K562 (cell line): ENCODE results near the gene SMG7. TPM values are rescaled to one million over a fixed set of nuclear protein-coding genes. Genes with fewer than 3 reads are reported as not detected.

Experiments
- ATAC-seq: fragments of 200-7000 bp; cut with Tn5 transposase; 3 replicates; pipeline ENCODE4 v1.9.1; 2020; ENCODE audit warnings: moderate library complexity
- BruUV-seq: library from RNA; stranded (reverse); fragments of 400-500 nt; replicated peaks from 2 replicates; lab custom pipeline; 2021; lab: Mats Ljungman, UMichigan
- CTCF ChIA-PET: fragments of 300-600 bp; formaldehyde crosslinking; extraction: SDS; loops from one replicate; lab custom pipeline; 2021; ENCODE audit warnings: low intra/inter-chr PET ratio; lab: Yijun Ruan, JAX
- POLR2A ChIA-PET: fragments of 300-600, 350-650 bp; sonication (Branson Sonifier 250); formaldehyde crosslinking; extraction: SDS; loops from one replicate; lab custom pipeline; 2021; ENCODE audit warnings: antibody characterized with exemption, inconsistent platforms; lab: Yijun Ruan, JAX
- DNase-seq, 4 experiments: peaks; one replicate each; pipeline versions ENCODE4 v3.0.0 to v3.0.0-alpha.2; 2011 to 2018; ENCODE audit warnings: low spot score in 3 of 4, mixed read lengths in 3 of 4; ENCODE audit errors: extremely low read depth in 1 of 4
- FAIRE-seq: peaks from 2 replicates; lab custom pipeline; 2011; peaks lifted over from hg19 to GRCh38; lab: Jason Lieb, UNC
- H2AFZ ChIP-seq: 2 replicates; pipeline ENCODE4 v1.6.0; 2011; ENCODE audit warnings: low read depth, low read length, control low read depth, inconsistent platforms
- H3K27ac ChIP-seq: fragments of 200-600 bp; 3 replicates; pipeline ENCODE4 v1.8.0; 2011; ENCODE audit warnings: low read depth, mild to moderate bottlenecking, control low read depth, inconsistent platforms, low read length, moderate library complexity, mixed read lengths; ENCODE audit errors: extremely low read depth
- H3K27me3 ChIP-seq, 2 experiments: fragments of 300-600 bp in 1 of 2; 2 replicates in 1 of 2; 3 replicates in 1 of 2; pipeline versions ENCODE4 v1.6.0 to v1.8.0; 2011; ENCODE audit warnings: inconsistent platforms in 2 of 2, low read length in 2 of 2, mild to moderate bottlenecking in 1 of 2, mixed read lengths in 1 of 2, moderate library complexity in 1 of 2; ENCODE audit not compliant: control insufficient read depth in 2 of 2, insufficient read depth in 2 of 2
- H3K36me3 ChIP-seq: fragments of 300-600 bp; 3 replicates; pipeline ENCODE4 v1.8.0; 2011; ENCODE audit warnings: mild to moderate bottlenecking, low read length, inconsistent platforms; ENCODE audit not compliant: control insufficient read depth, insufficient read depth
- H3K4me1 ChIP-seq, 2 experiments: fragments of 200-600 bp in 1 of 2; replicated peaks in 1 of 2; 2 replicates in 1 of 2; 3 replicates in 1 of 2; pipeline versions ENCODE4 v1.5.1 to v1.8.0; 2011; ENCODE audit warnings: inconsistent platforms in 2 of 2, low read length in 2 of 2, mild to moderate bottlenecking in 1 of 2, mixed read lengths in 1 of 2, moderate library complexity in 1 of 2; ENCODE audit not compliant: control insufficient read depth in 2 of 2, insufficient read depth in 2 of 2
- H3K4me2 ChIP-seq: 2 replicates; pipeline ENCODE4 v1.6.1; 2011; ENCODE audit warnings: low read length, control low read depth, inconsistent platforms, mixed read lengths; ENCODE audit not compliant: insufficient read depth
- H3K4me3 ChIP-seq: fragments of 200-600 bp; sonication (generic), shearing (Covaris generic); 2 replicates; pipeline ENCODE4 v1.5.1; 2016; ENCODE audit warnings: control low read depth, inconsistent platforms
- H3K79me2 ChIP-seq: fragments of 200-600 bp; 3 replicates; pipeline ENCODE4 v1.8.0; 2011; ENCODE audit warnings: low read length, inconsistent platforms; ENCODE audit not compliant: control insufficient read depth, insufficient read depth
- H3K9ac ChIP-seq, 2 experiments: 2 replicates each; pipeline versions ENCODE4 v1.6.0 to v1.6.1; 2011; ENCODE audit warnings: low read depth in 2 of 2, low read length in 2 of 2, control low read depth in 1 of 2, inconsistent platforms in 1 of 2, mild to moderate bottlenecking in 1 of 2, mixed read lengths in 1 of 2; ENCODE audit not compliant: insufficient read depth in 1 of 2
- H3K9me1 ChIP-seq: one replicate; pipeline ENCODE4 v1.6.0; 2011; ENCODE audit warnings: inconsistent platforms, mild to moderate bottlenecking, low read length, moderate library complexity; ENCODE audit not compliant: control insufficient read depth, insufficient read depth
- H3K9me3 ChIP-seq: replicated peaks from 2 replicates; pipeline ENCODE4 v1.5.1; 2011; ENCODE audit warnings: low read depth, low read length, inconsistent platforms; ENCODE audit not compliant: control insufficient read depth, insufficient read depth
- H4K20me1 ChIP-seq: replicated peaks from 2 replicates; pipeline ENCODE4 v1.6.1; 2011; ENCODE audit warnings: low read length, inconsistent platforms, mixed read lengths; ENCODE audit not compliant: control insufficient read depth, insufficient read depth
- FOXJ2 ChIP-seq: fragments of 200-800 bp; sonication (Bioruptor generic); IDR thresholded peaks from 2 replicates; pipeline ENCODE4 v1.6.1; 2016; ENCODE audit warnings: missing genetic modification characterization, missing compliant biosample characterization
- MYBL2 ChIP-seq, 2 experiments: fragments of 450-650 bp in 1 of 2; sonication (generic) in 1 of 2; formaldehyde crosslinking in 1 of 2; IDR thresholded peaks; 2 replicates each; pipeline versions ENCODE4 v1.6.1 to v1.8.1; 2017 to 2022; ENCODE audit warnings: borderline replicate concordance in 1 of 2, inconsistent platforms in 1 of 2, low read depth in 1 of 2, mild to moderate bottlenecking in 1 of 2, missing genetic modification reagents in 1 of 2, moderate library complexity in 1 of 2
- PHB ChIP-seq: fragments of 250-450 bp; sonication (Bioruptor Pico); IDR thresholded peaks from 2 replicates; pipeline ENCODE4 v1.5.0; 2021
- ZNF212 ChIP-seq: fragments of 450-650 bp; formaldehyde crosslinking; IDR thresholded peaks from 2 replicates; pipeline ENCODE4 v1.4.0; 2020; ENCODE audit warnings: mild to moderate bottlenecking
- WGBS: fragments of 100-300 bp; shearing (Covaris generic); methylation state at CpG from one replicate; pipeline ENCODE4 v1.1.6; 2016; ENCODE audit warnings: low coverage, mixed read lengths; ENCODE audit not compliant: insufficient coverage; ENCODE audit errors: missing lambda C conversion rate; 5-methylcytosine and 5-hydroxymethylcytosine counted together
- in situ Hi-C: fragments of 300-500 bp; cut with MboI; formaldehyde crosslinking; loops from 4 replicates; pipeline ENCODE4 v1.15.0; 2018; ENCODE audit warnings: inconsistent platforms, mixed read lengths
- intact Hi-C: fragments of 100-400 bp; cut with micrococcal nuclease; formaldehyde crosslinking; loops from 2 replicates; pipeline ENCODE4 v1.14.2; 2022
- polyA plus RNA-seq, 8 experiments: library from polyadenylated mRNA; depleted of rRNA in 4 of 8; stranded (reverse) in 5 of 8; unstranded in 3 of 8; fragments of >200 nt; fragmentation: Nextera tagmentation in 2 of 8; fragmentation: Illumina TruSeq in 1 of 8; extraction: Ambion mirVana in 2 of 8; extraction: Trizol in 1 of 8; gene quantifications; 2 replicates each; pipeline versions ENCODE4 v1.2.1 to v1.2.3, GENCODE V29; 2011 to 2014; ENCODE audit warnings: inconsistent platforms in 1 of 8, missing spikeins in 1 of 8
- total RNA-seq, 7 experiments: library from RNA; depleted of rRNA in 6 of 7; stranded (reverse); fragments of >200 nt in 6 of 7; fragmentation: Illumina TruSeq in 2 of 7; extraction: Trizol in 2 of 7; gene quantifications; 2 replicates each; pipeline versions ENCODE4 v1.2.1 to v1.2.3, GENCODE V29; 2011 to 2021; ENCODE audit warnings: low replicate concordance in 1 of 7
- TF ChIP-seq, protein P1 (sequence below): IDR thresholded peaks from 2 replicates; pipeline ENCODE4 v1.6.1; 2011; ENCODE audit not compliant: insufficient read length; ENCODE audit errors: extremely low read depth
- TF ChIP-seq, protein P2 (sequence below): IDR thresholded peaks from 2 replicates; pipeline ENCODE4 v1.6.1; 2011; ENCODE audit warnings: borderline replicate concordance, low read depth, mild to moderate bottlenecking, moderate library complexity, low read length; ENCODE audit not compliant: insufficient read depth, poor library complexity, severe bottlenecking

SMG7 gene
- total and polyA plus RNA-seq, 9 of the 15 experiments (the other 6 are each of a cell fraction or from before 2014, with no cell fraction given): 12.4 to 74.6 (median 29.0) TPM

DNA sequence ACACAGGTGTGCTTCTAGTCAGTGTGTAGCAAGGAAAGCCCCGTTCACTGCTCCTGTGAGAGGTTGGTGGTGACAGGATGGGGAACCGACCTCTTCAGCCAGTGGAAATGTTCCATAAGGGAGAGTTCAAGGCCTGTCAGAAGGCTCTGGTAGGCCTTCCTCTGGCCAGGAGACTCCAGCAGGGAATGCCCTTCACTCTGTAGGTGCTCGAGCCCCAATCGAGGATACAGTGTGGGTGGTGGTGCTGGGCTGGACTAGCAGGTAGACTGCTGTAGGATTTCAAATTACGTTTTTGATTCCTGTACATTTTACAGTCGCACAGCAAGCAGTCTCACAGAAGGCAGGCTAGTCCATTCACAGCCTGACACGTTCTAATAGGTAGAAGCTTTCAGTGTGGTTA lies 80.1 kb downstream of the SMG7 start:
- no peaks in the 10 kb centered on the region for H3K27me3 ChIP-seq
- no TSS peak for BruUV-seq
- 90% methylated on average over 7 of the region's 7 CpGs for WGBS
- H3K36me3 ChIP-seq: peaks cover 76% of the 10 kb centered on the region
- H3K9me3 ChIP-seq: no peaks in the 10 kb centered on the region
- H2AFZ ChIP-seq: no peak overlapping the region
- H3K4me3 ChIP-seq: no peak overlapping the region
- POLR2A ChIA-PET: no interaction called here
- no peak for FAIRE-seq
- DNase-seq: no peak
- peaks cover 6 to 12% of the 10 kb centered on the region in 2 experiments; a peak in 4 of 5 replicates for H3K4me1 ChIP-seq
- H3K9ac ChIP-seq: no peak overlapping the region
- H3K27ac ChIP-seq: no peak overlapping the region
- no peak overlapping the region for H3K4me2 ChIP-seq
- peaks cover 7% of the 10 kb centered on the region; the same call in 1 of the 2 replicates for H4K20me1 ChIP-seq
- CTCF ChIA-PET: no interaction called here
- H3K79me2 ChIP-seq: no peaks in the 10 kb centered on the region
- TF ChIP-seq ZNF212 (CRISPR knock-in tag): no peak
- TF ChIP-seq MYBL2 (IDR thresholded peaks at IDR 0.05; ENCODE audit: low read depth): no peak
- TF ChIP-seq MYBL2 (CRISPR knock-in tag; IDR thresholded peaks at IDR 0.05; ENCODE audit: borderline replicate concordance): no peak
- TF ChIP-seq, protein P1, sequence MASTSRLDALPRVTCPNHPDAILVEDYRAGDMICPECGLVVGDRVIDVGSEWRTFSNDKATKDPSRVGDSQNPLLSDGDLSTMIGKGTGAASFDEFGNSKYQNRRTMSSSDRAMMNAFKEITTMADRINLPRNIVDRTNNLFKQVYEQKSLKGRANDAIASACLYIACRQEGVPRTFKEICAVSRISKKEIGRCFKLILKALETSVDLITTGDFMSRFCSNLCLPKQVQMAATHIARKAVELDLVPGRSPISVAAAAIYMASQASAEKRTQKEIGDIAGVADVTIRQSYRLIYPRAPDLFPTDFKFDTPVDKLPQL: no peak
- TF ChIP-seq FOXJ2: no peak
- TF ChIP-seq, protein P2, sequence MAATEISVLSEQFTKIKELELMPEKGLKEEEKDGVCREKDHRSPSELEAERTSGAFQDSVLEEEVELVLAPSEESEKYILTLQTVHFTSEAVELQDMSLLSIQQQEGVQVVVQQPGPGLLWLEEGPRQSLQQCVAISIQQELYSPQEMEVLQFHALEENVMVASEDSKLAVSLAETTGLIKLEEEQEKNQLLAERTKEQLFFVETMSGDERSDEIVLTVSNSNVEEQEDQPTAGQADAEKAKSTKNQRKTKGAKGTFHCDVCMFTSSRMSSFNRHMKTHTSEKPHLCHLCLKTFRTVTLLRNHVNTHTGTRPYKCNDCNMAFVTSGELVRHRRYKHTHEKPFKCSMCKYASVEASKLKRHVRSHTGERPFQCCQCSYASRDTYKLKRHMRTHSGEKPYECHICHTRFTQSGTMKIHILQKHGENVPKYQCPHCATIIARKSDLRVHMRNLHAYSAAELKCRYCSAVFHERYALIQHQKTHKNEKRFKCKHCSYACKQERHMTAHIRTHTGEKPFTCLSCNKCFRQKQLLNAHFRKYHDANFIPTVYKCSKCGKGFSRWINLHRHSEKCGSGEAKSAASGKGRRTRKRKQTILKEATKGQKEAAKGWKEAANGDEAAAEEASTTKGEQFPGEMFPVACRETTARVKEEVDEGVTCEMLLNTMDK: no peak
- no peak for TF ChIP-seq PHB
- TF ChIP-seq, all 486 proteins: peak for 0
- intact Hi-C loops (no loop called here), in situ Hi-C loops (no loop called here)
- peaks cover 6% of the 10 kb centered on the region for H3K9me1 ChIP-seq
- ATAC-seq: no peak
